ENCODE results near the gene BCR.

Gene BCR

DNA sequence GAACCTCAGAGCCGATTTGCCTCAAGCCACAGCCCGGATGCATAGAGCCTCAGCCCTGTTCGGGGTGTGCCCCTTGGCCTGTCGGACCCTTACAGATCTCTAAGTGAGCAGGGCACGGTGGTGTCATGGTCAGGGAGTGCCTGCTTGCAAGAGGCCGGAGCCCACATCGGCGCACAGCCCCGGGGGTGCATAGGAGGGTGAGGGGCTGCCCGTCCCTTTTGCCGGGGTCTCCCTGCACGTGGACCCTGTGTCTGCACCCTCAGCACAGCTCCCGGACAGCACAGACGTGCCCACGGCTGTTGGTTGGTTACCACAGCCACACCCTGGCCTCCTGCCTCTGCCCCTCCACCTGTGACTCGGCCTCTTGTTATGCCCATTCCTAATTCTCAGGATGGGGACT, 28.5 kb upstream of the BCR start:
- DNase-seq: no peak

DNA sequence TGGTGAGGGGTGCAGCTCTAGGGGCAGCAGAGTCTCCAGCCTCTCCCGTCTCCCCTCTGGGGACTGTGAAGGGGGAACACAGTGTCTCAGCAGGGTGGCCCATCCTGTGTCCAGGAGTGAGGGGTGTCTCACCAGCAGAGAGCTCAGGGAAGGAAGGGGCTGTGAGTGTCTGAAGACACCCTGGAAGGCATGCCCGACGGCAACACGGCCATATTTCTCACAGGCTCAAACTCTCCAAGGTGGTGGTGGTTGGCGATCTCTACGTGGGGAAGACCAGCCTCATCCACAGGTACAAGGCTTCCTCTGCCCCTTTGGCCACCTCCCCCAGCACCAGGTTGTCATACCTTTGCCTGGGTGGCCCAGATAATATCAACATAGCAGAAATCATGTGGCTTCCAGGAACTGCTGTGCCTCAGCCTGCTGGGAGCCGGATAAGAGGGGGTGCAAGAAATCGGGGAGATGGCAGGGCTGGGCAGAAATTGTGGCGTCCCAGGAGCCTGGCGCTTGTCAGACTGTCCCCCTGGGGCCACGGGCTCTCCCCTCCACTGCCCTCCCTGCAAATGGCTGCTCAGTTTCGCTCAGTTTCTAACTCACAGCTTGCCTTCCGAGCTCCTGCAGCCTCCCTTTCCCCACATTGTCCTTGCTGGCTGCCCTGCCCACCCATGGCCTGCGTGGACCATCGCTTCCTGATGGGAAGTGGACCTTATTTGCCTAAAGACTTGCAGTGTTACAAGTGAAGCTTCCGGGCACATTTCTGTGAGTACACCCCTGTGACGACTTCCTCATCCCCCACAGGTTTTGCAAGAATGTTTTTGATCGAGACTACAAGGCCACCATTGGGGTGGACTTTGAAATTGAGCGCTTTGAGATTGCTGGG, 27.8 kb upstream of the BCR start:
- no peak for DNase-seq

DNA sequence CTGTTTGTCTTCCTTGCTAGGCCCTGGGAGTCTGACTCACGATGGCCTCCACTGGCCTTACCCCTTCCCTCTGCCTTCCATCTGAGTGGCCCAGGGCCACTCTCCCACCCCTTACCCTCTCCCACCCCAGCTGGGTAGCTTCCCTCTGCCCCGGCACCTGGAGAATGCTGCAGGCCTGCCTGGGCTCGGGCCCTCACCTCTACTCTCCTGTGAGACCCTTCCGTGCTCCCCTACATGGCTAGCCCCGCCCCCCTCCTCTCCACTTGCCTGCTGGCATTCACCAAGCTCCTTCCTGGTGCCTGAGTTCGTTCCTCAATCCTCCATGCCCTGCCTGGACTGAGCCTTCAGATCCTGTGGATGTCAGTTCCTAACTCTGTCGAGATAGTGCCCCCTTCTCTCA, 26.3 kb upstream of the BCR start:
- DNase-seq: no peak

DNA sequence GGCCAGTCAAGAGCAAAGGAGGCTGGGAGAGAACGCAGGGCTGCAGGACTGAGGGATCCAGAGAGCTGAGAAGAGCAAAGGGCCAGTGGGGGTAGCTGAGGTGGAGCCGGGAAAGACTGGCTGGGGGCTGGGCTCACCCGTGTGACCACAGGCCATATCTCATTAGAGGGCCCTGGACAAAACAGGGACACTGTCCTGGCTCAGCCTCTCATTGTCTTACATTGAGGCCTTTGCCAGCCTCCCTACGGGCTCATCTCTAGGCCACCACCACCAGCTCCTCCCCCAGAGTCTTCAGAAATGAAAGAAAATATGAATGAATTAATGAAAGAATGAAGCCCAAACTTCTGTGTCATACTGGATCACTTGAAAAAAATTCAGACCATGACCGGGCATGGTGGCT, 25.8 kb upstream of the BCR start:
- no peak for DNase-seq

DNA sequence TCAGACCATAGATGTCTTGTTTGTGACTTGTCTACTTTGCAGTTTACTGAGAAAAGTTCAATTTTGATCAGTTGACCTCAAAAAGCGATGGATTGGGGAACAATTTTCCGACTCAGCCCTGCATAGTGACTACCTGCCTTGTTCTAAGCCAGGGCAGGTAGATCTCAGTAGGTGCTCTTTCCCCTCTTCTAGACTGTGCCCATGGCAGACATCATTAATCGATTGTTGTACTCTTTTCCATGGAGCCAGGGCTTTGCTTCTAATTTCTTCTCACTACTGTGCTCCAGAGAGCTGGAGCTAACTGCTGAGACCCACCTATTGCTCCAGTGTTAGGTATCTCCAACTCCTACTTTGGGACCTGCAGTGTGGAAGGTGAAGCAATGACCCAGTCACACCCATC, 25.2 kb upstream of the BCR start:
- DNase-seq: no peak

DNA sequence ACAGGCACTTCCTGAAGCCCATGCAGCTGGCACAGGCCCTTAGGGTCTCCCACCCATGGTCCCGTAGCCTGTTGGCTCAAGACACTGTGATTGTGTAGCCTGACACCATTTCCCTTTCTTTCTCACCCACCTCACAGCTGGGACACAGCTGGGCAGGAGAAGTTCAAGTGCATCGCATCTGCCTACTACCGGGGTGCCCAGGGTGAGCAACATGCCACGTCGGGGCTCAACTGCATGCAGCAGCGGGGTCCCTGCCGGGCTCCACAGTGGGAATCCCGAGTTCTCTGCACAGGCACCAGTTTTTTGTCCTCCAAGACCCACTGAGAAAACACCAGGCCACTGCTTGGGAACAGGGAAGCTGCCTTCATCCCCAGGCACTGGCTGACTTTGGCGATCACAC, 24.5 kb upstream of the BCR start:
- no peak for DNase-seq

DNA sequence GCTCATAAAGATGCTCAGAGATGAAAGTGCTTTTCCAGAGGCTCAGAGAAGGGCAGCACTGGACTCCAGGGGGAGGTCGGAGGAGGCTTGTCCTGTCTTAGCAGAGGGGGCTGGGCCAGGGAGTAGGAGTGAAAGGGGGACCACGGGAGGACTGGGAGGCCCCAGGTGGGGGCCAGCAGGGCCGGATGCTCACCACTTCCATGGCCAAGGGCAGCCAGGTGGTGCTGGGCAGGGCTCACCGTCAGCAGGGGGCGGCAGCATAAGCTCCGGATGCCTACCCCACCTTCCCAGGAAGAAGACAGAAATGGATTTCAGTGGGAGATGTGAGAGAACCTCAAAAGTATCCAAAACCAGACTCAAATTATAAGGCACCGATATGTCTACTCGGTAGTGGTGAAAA, 24.0 kb upstream of the BCR start:
- DNase-seq: no peak

DNA sequence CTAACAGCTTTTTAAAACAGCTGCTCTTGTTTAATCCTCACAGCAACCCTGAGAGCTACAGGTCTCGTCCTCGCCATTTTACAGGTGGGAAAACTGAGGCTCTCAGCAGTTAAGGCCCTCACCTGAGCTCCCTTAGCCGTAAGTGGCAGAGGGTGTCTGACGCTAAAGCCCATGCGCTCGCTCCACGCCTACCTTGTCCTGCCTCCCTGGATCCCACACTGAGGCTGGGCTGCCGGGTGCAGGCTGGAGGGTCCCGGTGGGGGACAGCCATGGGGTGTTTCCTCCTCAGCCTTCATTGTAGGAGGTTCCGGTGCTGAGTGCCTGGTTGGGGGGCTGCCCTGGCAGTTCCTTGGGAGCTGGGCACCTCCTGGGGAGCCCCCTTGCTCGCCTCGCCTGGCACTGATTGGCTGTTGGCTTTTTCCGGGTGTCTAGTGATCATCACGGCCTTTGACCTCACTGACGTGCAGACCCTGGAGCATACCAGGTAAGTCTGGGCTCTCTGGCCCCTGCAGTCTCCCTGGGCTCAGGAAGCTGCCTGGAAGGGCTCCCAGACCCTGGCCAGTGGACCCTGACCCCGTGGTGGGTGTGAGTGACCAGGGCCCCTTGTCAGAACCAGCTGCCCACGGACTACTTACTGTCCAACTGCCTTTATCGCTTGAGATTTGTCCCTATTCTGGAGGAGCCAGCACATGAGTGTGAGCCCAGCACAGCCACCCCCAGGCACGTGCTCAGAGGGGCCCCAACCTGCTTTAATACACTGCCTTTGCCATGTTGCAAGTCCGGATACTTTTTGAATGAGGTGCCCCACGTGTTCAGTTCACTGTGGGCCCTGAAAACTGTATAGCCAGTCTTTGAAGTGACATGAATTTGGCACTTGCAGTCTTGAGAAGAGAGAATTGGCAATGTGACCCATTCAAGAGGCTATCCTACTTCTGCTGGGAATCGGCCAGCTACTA, 22.5 kb upstream of the BCR start:
- no peak for DNase-seq

DNA sequence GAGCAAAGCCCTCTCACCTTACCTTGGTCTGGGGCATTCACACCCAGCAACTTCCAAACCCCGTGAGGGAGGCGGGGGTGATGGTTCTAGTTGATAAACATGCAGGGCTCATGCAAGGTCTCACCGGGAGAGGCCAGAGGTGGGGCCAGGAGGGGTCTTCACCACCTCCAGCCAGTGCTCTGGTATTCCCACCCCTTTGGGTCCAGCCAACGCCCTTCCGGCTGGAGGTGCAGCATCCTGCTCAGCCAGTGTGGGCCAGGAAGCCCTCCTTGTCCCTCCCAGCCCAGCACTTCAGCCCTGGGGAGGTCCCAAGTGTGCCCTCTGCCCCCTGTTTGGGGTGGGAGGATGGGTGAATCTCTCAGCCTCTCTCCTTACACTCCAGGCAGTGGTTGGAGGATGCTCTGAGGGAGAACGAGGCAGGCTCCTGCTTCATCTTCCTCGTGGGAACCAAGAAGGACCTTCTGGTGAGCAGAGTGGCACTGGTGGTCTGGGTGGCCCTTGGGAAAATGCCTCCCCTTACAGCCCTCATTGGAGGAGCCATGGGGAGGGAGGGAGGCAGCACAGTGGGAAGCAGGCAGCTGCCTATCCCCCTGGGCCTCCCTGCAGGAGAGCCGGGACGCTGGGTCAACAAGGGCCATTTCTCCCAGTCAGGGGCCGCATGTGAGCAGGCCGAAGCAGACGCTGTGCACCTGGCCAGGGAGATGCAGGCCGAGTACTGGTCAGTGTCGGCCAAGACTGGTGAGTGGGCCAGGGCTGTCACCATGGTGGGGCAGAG, 21.6 kb upstream of the BCR start:
- DNase-seq: no peak

DNA sequence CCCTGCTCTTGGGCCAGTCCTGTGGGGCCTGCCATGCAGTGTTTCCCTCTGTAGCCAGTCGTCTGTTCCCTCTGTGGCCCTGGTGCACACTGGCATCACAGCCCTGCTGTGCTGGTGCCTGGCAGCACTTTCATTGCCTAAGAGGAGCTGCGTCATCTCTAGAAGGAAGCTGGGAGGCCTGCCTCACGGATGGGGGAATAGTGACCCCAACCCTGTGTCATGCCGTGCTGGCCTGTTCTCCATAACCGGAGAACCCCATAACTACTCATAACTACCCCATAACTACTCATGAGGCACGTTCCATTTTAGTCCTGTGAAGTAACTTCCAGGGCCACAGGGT, 21.0 kb upstream of the BCR start:
- no peak for DNase-seq

DNA sequence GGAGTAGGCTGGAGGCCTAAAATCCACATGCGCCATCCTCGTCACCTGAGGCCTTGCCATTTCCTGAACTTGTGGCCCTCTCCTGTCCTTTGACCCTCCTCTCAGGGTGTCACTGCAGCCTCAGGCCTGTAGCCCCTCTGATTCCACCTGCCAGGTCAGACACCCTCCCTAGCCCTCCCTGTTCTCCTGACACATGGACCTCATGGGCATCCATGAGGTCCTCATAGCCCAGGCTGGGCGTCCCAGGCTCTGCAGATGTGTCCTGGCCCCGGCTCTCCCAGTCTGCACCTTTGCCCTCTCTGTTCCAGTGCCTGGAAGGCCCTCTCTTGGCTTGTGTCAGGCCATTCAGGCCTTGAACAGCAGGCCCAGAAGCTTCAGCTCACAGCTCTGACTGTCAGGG, 19.3 kb upstream of the BCR start:
- DNase-seq: no peak

DNA sequence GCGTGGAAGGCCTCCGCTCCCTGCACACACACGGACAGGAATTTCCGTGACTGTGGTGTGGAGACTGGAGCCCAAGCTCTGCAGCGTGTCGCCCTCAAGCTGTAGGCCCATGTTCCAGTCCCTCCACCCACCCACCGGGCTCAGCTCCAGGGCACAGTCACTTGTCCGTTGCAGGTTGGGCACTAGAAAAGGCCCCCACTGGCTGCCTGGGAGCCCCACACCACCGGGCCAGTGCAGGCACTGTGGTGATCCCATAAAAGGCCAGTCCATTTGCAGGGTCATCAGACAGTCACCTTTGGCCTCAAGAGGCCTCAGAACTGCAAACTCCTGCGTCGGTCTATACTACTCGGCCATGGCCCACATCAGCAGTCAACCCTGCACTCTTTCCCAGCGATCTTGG, 18.7 kb upstream of the BCR start:
- no peak for DNase-seq

DNA sequence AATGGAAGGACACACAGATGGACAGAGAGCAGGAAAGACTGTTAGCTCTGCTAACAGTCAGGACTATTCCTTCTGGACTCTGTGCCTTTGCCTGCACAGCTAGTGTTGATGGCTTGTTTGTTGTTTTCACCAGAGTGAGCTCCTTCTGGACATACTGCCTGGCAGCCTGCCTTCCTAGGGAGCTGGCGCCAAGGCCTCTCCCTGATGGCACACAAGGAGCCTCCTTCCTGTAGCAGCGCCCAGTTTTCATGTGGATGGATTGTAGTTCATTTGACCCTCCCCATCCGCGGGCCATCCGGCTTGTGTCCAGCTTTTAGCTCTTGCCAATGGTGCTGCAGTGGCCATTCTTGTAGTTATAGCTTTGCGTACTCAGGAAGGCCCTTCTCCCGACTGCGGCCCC, 16.6 kb upstream of the BCR start:
- DNase-seq: no peak

DNA sequence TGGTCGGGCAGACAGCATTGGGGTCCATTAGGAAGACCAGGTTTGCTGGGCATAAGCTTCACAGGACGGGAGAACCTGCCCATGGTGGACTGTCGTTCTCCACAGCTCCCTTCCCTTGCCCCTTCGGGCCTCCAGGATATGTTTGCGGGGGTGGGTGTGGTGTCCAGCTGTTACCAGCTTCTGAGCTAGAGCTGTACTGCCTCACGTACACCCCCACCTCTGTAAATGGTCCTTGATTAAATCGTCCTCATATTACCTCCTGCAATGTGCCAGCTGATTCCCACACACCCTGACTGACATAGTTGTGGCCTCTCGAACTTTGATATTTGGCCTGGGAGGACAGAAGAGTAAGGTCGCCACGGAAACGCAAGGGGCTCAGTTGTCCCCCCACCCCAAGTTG, 16.2 kb upstream of the BCR start:
- no peak for DNase-seq

DNA sequence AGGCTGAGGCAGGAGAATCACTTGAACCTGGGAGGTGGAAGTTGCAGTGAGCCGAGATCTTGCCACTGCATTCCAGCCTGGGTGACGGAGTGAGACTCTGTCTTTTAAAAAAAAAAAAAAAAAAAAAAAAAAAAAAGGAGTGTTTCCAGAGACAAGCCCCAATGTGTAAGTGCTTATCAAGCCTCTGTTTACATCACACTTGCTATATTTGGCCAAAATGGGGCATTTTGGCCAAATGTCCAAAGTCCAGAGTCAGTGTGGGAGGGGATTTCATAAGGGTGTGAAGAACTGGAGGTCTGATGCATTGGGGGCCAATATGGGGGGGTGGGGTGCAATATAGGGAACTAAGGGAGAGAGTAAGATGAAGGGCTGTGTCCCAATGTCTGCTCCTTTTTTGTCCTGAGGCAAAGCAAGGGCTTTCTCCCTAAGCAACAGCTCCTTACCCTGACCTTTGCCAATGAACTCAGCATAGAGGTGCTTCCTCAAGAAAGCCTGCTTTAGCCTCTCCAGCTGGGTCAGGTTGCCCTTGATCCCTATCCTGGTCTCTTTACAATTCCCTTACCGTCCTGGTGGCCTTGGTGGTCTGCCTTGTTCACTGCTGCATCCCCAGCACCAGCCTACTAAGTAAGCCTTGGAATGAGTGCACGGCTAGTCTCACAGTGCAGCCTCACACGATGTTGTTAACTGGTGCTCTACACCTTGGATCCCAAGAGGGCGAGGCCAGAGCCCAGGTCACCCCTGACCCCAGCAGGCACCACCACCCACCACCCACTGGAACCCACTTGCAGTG, 14.1 kb upstream of the BCR start:
- no peak for DNase-seq

DNA sequence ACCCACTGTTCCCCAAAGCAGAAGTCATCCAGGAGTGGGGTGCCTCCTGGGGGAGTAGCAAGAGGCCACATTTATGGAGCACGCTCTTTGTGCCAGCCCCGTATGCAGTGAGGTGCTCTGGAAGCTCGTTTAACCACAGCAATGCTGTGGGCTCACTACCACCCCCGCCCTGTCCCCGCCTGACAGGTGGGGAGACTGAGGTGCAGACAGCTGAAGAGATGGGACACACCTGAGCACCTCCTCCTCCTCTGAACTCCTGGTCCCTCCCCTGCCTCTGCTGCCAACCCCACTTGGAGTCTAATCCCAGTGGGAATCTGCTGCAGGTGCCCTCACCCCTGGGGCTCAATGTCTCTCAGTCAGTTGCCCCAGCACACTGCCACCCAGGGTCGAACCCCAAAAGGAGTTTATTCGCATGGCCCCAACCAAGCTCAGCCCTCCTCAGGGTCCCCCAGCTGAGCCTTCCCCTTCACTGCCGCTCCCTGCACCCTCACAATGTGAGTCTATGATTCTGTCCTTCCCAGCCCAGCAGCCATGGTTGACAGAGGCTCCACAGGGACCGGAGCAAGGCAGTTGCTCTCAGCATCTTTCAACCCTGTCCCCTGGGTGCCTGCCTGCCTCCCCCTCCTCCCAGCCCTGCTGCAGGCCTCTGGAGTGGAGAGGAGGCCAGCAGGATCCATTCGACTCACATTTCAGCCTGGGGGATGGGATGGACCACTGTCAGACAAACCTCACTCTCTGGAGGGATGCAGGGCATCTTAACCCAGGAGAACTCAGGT, 13.3 kb upstream of the BCR start:
- no peak for DNase-seq

DNA sequence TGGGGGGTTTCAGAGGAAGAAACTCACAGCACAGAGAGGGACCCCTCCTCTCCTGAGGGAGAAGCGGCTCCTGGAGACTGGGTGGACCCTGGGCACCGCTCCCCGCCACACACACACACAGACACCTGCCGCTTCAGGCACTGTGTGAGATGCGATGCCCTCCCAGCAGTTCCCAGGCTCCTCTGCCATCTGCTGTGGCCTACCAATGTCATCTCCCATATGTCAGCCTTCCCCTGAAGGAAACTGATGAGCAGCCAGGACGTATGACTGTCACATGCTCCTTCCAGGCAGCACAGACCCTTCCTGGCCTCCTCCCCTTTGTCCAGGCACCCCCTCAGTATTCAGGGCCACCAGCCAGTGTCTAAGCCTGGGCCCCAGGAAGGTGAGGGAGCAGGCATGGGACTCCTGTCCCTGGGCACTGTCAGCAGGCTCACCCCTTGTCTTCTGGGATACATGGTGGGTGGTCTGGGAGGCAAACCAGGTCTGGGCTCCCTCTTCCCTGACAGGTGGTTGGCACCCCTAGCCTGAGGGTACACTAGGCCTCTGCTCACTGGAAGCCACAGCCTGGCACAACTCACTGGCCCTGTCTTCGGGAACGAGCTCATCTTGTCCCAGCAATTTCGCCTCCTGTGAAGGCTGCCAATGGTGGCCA, 11.8 kb upstream of the BCR start:
- no peak for DNase-seq

DNA sequence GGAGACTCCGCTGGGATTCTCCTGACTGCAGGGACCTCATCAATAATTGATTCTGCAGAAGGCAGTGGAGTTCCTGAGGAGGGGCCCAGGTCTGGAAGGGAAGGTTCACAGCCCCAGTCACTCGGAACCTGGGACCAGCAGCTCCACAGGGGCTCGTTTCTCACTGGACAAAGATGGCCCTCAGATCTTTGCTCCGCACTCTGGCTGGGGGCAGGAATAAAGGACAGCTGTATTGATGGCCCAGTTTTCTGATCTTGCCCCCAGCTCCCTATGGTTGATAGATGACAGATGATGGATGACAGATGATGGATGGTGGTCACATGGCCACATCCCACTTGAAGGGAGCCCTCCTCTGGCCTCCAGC, 11.3 kb upstream of the BCR start:
- DNase-seq: no peak

DNA sequence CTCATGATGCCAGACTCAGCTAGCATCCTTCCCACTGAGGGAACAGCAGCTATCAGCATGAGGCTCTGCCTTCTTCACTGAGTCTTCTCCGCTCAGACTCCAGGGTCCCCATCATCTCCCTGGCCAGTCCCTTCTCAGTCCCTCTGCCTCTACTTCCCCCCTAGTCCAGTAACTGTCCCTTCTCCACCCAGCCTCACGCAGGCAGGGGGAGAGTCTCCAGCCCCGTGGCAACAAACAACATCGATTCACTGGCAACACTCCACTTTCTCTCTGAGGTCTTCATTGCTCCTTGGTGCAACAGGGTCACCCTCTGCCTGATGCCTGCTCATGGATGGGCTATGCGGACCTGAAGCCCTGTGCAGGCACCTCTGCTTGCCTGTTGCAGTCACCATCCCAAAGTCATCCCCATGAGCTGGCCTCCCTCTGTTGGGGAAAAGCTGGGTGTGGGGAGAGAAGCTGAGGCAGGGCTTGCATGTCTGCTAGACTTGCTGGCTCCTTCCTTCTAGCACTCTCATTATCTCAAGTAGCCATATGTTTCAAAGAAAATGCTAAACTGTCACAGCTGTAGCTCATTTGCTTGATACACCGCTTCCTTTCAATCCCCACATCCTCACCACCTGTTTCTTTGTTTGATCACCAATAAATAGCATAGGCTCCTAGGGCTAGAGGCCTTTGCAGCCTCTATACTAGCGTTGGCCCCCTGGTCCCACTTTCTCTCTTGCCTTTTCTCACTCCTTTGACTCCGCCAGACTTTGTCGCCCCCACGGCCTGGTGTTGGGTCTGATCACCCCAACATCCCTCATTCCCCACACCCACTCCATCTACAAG, 4.3 kb upstream of the BCR start:
- no peak for DNase-seq

DNA sequence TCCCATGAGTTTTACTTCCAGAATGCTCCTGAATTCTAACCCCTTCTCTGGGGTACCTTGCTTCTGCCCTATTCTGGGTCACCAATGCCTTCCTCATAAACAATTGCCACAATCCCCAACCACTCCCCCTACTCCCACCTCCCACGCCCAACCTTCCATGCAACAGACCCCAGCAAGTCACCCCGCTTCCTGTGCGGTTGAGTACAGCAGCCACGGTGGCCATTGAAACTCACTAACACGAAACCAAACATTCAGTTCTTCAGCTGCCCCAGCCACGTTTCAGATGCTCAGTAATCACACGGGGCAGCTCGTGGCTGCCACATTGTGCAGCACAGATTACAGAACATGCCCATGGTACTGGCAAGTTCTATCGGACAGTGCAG, 3.7 kb upstream of the BCR start:
- DNase-seq: no peak
